Upper lobe of right lung (tissue), 1 donor: ENCODE results near the gene MTFR1L. TPM values are rescaled to one million over a fixed set of nuclear protein-coding genes. Genes with fewer than 3 reads are reported as not detected.
A peak's percentile ranks its signal among the peaks of the same experiment; 100 is the strongest.

Experiments
- ATAC-seq: fragments of 200-7000 bp; cut with Tn5 transposase; one replicate; pipeline ENCODE4 v1.9.1; 2020; ENCODE audit warnings: mild to moderate bottlenecking, moderate library complexity
- DNase-seq: peaks from one replicate; pipeline ENCODE4 v3.0.0-alpha.2; 2020
- H3K27ac ChIP-seq: fragments of 200-600 bp; one replicate; pipeline ENCODE4 v1.8.0; 2022
- H3K27me3 ChIP-seq: fragments of 200-600 bp; one replicate; pipeline ENCODE4 v1.8.0; 2022; ENCODE audit warnings: mild to moderate bottlenecking
- H3K36me3 ChIP-seq: fragments of 200-600 bp; one replicate; pipeline ENCODE4 v1.8.0; 2022
- H3K4me1 ChIP-seq: fragments of 200-600 bp; one replicate; pipeline ENCODE4 v1.8.0; 2022
- H3K4me3 ChIP-seq: fragments of 200-600 bp; one replicate; pipeline ENCODE4 v1.8.0; 2022; ENCODE audit warnings: mild to moderate bottlenecking
- H3K9me3 ChIP-seq: fragments of 200-600 bp; one replicate; pipeline ENCODE4 v1.8.0; 2022
- CTCF ChIP-seq: fragments of 200-600 bp; IDR thresholded peaks from one replicate; pipeline ENCODE4 v1.8.0; 2022; ENCODE audit warnings: antibody characterized with exemption
- intact Hi-C: fragments of 100-400 bp; cut with DNase I; formaldehyde crosslinking; loops from one replicate; pipeline ENCODE4 v1.11.0; 2022
- long read RNA-seq: library from polyadenylated mRNA; unstranded; transcript quantifications from one replicate; pipeline ENCODE4 v2.0.0, GENCODE V29; 2021
- total RNA-seq: library from RNA; stranded (reverse); fragmentation: NEBNext Ultra II Directional; extraction: Animal tissue kit (Norgen Biotek cat#: 25700); gene quantifications from one replicate; pipeline ENCODE4 v1.2.1, GENCODE V29; 2021
- donor health status: DM: no; HTN: yes; CAD: no; lungs with severe emphysema.

MTFR1L gene
- 46.0 TPM for total RNA-seq
- long read RNA-seq, transcript MTFR1L-203 (7 exons, 2,004 nt) = major isoform, 50 of 111 reads
- long read RNA-seq, transcript MTFR1L-210 (7 exons, 1,873 nt) = minor isoform, 12 of 111 reads
- long read RNA-seq, partial matches to known transcripts = 16 of 111 reads
- long read RNA-seq, other reads (novel, unspliced or antisense) = 28 of 111 reads

GRCh38 chr1:25819491-25820246 lies at the start of gene MTFR1L:
Gene MTFR1L, plus strand, starts transcription at chr1:25819954. Its CDS starts 3,151 bp downstream, at chr1:25823105.
- peak; percentile 96 for DNase-seq
- Histone ChIP-seq H3K9me3 (no peaks in the 10 kb centered on the region), H3K4me1 (peaks cover 30% of the 10 kb centered on the region), H3K27me3 (no peaks in the 10 kb centered on the region), H3K27ac (peak within 1 kb of the TSS; percentile 89), H3K4me3 (peak within 1 kb of the TSS; percentile 89), H3K36me3 (peaks cover 17% of the 10 kb centered on the region)
- TF ChIP-seq CTCF = no peak
- ATAC-seq = peak; percentile 94
- intact Hi-C loops = no loop called here

GRCh38 chr1:25770541-25771220 lies 49.1 kb upstream of the MTFR1L start:
- intact Hi-C loops = no loop called here
- no peaks in the 10 kb centered on the region for H3K27me3 ChIP-seq
- DNase-seq (no peak), ATAC-seq (no peak)
- H3K27ac ChIP-seq = no peak overlapping the region
- TF ChIP-seq CTCF = no peak
- H3K4me3 ChIP-seq = no peak overlapping the region
- peaks cover 6% of the 10 kb centered on the region for H3K36me3 ChIP-seq
- no peaks in the 10 kb centered on the region for H3K9me3 ChIP-seq
- peaks cover 19% of the 10 kb centered on the region for H3K4me1 ChIP-seq

- Histone ChIP-seq H3K4me3 (no peak overlapping the region), H3K36me3 (peaks cover 6% of the 10 kb centered on the region), H3K27me3 (no peaks in the 10 kb centered on the region), H3K4me1 (peaks cover 21% of the 10 kb centered on the region), H3K27ac (no peak overlapping the region), H3K9me3 (no peaks in the 10 kb centered on the region)
- peak; percentile 73 for DNase-seq
- peak; percentile 12 for ATAC-seq
- intact Hi-C loops = no loop called here
- TF ChIP-seq CTCF = no peak
These were observed 48.3 kb upstream of the MTFR1L start for GRCh38 chr1:25771221-25772114.

- no peaks in the 10 kb centered on the region for H3K27me3 ChIP-seq
- H3K4me3 ChIP-seq = no peak overlapping the region
- H3K27ac ChIP-seq = no peak overlapping the region
- peaks cover 6% of the 10 kb centered on the region for H3K36me3 ChIP-seq
- no peaks in the 10 kb centered on the region for H3K9me3 ChIP-seq
- TF ChIP-seq CTCF = no peak
- DNase-seq (no peak), ATAC-seq (no peak)
- intact Hi-C loops = no loop called here
- H3K4me1 ChIP-seq = peaks cover 21% of the 10 kb centered on the region
These were observed 47.6 kb upstream of the MTFR1L start for GRCh38 chr1:25772164-25772563.

GRCh38 chr1:25772692-25773245 lies 47.0 kb upstream of the MTFR1L start:
- H3K36me3 ChIP-seq = peaks cover 6% of the 10 kb centered on the region
- intact Hi-C loops = no loop called here
- no peak for TF ChIP-seq CTCF
- DNase-seq (no peak), ATAC-seq (no peak)
- H3K27me3 ChIP-seq = no peaks in the 10 kb centered on the region
- peaks cover 21% of the 10 kb centered on the region for H3K4me1 ChIP-seq
- no peak overlapping the region for H3K27ac ChIP-seq
- H3K4me3 ChIP-seq = no peak overlapping the region
- no peaks in the 10 kb centered on the region for H3K9me3 ChIP-seq
